Fibroblast of villous mesenchyme (primary cell): ENCODE results near the gene PROK1. TPM values are rescaled to one million over a fixed set of nuclear protein-coding genes. Genes with fewer than 3 reads are reported as not detected.
A peak's percentile ranks its signal among the peaks of the same experiment; 100 is the strongest.

ENCODE experiments used
- DNase-seq: peaks from one replicate; pipeline ENCODE4 v3.0.0-alpha.2; 2010; ENCODE audit warnings: low read depth
- H3K4me3 ChIP-seq: 2 replicates; pipeline ENCODE4 v1.5.1; 2011; ENCODE audit warnings: low read depth, mild to moderate bottlenecking, low read length
- CTCF ChIP-seq: IDR thresholded peaks from 2 replicates; pipeline ENCODE4 v1.5.1; 2012; ENCODE audit warnings: low read depth, mild to moderate bottlenecking, low read length; ENCODE audit not compliant: insufficient read depth
- total RNA-seq: library from RNA; depleted of rRNA; stranded (reverse); fragments of >200 nt; gene quantifications from 2 replicates; pipeline ENCODE4 v1.2.3, GENCODE V29; 2012

The PROK1 gene
- total RNA-seq, 1 donor = not detected

DNA sequence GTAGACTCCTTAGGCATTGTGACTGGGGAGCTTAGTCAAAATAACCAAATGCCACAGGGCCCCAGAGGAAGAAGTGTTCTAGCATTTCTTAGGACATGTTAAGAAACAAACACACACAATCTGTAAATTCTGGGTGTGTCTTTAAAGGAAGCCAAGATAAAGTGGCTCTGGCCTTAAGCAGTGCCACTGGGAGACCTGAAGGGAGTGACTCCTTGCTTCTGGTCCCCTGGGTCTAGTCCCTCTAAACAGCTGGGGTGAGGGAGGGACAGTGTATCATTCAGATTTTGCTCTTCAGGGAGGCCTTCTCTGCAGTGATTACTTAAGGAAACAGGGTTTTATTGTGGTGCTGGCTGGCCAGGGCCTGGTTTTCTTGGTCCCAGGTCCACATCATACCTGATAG, 9.1 kb upstream of the PROK1 start:
- no peak for DNase-seq
- H3K4me3 ChIP-seq = no peak overlapping the region
- no peak for TF ChIP-seq CTCF

GRCh38 chr1:110443451-110443850, 7.5 kb upstream of the PROK1 start:
- no peak overlapping the region for H3K4me3 ChIP-seq
- DNase-seq = peak; percentile 96
- TF ChIP-seq CTCF = no peak

- DNase-seq = no peak
- no peak for TF ChIP-seq CTCF
- no peak overlapping the region for H3K4me3 ChIP-seq
Measured at GRCh38 chr1:110444561-110444960, 6.4 kb upstream of the PROK1 start.

DNA sequence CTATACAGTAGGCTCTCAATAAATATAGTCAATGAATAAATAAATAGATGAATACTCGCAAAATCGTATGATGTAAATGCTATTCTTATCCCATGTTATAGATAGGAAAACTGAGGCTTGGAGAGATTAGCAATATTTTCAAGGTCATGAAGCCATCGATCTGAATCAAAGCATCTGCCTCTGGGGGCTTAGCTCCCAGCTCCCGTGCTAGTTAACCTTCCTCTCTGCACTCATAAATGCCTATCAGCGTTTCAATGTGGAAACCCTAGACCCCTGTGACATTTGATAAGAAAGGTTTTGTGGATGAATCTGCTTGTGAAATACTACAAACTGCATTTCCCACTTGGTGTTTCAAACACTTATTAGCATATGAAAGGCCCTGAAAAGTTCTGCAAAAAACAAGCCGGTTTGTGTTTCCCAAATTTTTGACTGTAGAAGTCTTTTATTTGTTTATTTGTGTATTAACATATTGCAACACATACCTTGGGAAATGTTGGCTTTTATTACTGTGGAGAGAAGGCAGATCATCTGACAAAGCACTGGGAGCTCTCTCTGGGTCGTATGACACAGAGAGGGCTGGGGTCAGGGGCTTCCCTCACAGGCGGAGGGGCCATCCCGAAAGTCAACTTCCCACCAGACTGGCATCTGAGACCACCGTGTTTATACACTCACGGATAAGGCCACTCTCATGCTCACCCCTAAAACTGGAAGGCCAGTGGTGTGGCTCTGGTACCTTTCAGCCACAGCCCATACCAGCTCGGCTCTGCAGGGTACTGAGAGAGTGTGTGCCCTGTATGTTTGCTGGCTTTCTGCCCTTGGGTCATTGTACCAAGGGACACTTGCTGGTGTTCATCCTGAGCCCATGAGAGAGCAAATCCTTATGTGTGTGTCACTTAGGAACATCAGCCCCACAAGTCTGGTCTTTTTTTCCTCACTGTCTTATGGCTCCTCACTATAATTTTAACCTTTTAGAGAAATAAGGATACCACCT, 993 bp upstream of the PROK1 start:
- TF ChIP-seq CTCF = no peak
- peak; percentile 84 for DNase-seq
- H3K4me3 ChIP-seq = no peak overlapping the region

- no peak for TF ChIP-seq CTCF
- no peak for DNase-seq
- H3K4me3 ChIP-seq = no peak overlapping the region
Measured at GRCh38 chr1:110452330-110452729, 1.4 kb downstream of the PROK1 start.

GRCh38 chr1:110453829-110454228, 2.9 kb downstream of the PROK1 start:
- no peak overlapping the region for H3K4me3 ChIP-seq
- TF ChIP-seq CTCF = no peak
- no peak for DNase-seq

GRCh38 chr1:110454328-110454727, 3.4 kb downstream of the PROK1 start:
- no peak overlapping the region for H3K4me3 ChIP-seq
- no peak for DNase-seq
- TF ChIP-seq CTCF = no peak
